Astrocyte of the spinal cord (primary cell): Measurements from ENCODE around the gene MOCS1.

ENCODE experiments used
- DNase-seq: peaks from one replicate; pipeline ENCODE4 v3.0.0; 2011; ENCODE audit warnings: low read depth, low spot score
- H3K4me3 ChIP-seq: 2 replicates; pipeline ENCODE4 v1.5.1; 2011; ENCODE audit warnings: low read depth, mild to moderate bottlenecking, low read length, moderate library complexity
- CTCF ChIP-seq: IDR thresholded peaks from 2 replicates; pipeline ENCODE4 v1.5.1; 2012; ENCODE audit warnings: low read depth, mild to moderate bottlenecking, low read length, inconsistent platforms
- in situ Hi-C: cut with HindIII; loops from 2 replicates; pipeline ENCODE4 v1.10.0; 2017; ENCODE audit warnings: low sequenced_read_pairs

Gene MOCS1

GRCh38 chr6:39873439-39873838 lies 60.8 kb downstream of the MOCS1 start:
- no peak overlapping the region for H3K4me3 ChIP-seq
- DNase-seq = no peak
- TF ChIP-seq CTCF = no peak
- in situ Hi-C loops = no loop called here

- no peak overlapping the region for H3K4me3 ChIP-seq
- in situ Hi-C loops = no loop called here
- peak; percentile 8 for TF ChIP-seq CTCF
- no peak for DNase-seq
Observed at GRCh38 chr6:39870950-39871349, 63.3 kb downstream of the MOCS1 start.

- in situ Hi-C loops = no loop called here
- DNase-seq = no peak
- H3K4me3 ChIP-seq = no peak overlapping the region
- TF ChIP-seq CTCF = peak; percentile 24
Observed at GRCh38 chr6:39867592-39867991, 66.7 kb downstream of the MOCS1 start.

- no peak overlapping the region for H3K4me3 ChIP-seq
- peak; percentile 76 for TF ChIP-seq CTCF
- DNase-seq = peak; percentile 42
- in situ Hi-C loops = no loop called here
Observed at GRCh38 chr6:39865011-39865888, 69.0 kb downstream of the MOCS1 start.

GRCh38 chr6:39861663-39862062 lies 72.6 kb downstream of the MOCS1 start:
- in situ Hi-C loops = no loop called here
- DNase-seq = no peak

GRCh38 chr6:39859025-39859424 lies 75.2 kb downstream of the MOCS1 start:
- no peak for DNase-seq
- H3K4me3 ChIP-seq = no peak overlapping the region
- TF ChIP-seq CTCF = no peak
- in situ Hi-C loops = no loop called here

More at GRCh38 chr6:39861663-39862062, 72.6 kb downstream of the MOCS1 start:
- no peak overlapping the region for H3K4me3 ChIP-seq
- no peak for TF ChIP-seq CTCF
